ENCODE measurements around the gene SAMD4A.

The SAMD4A gene

GRCh38 chr14:54662491-54663133, 95.7 kb downstream of the SAMD4A start:
- DNase-seq: no peak

- DNase-seq: no peak
Measured at GRCh38 chr14:54664961-54665360, 98.0 kb downstream of the SAMD4A start.

- DNase-seq: no peak
Measured at GRCh38 chr14:54665946-54666345, 99.0 kb downstream of the SAMD4A start.

- no peak for DNase-seq
Measured at GRCh38 chr14:54667026-54667744, 100.3 kb downstream of the SAMD4A start.

GRCh38 chr14:54667764-54668163, 100.8 kb downstream of the SAMD4A start:
- DNase-seq: no peak

- DNase-seq: no peak
Measured at GRCh38 chr14:54669721-54670561, 103.0 kb downstream of the SAMD4A start.

- DNase-seq: no peak
Measured at GRCh38 chr14:54671537-54671936, 104.6 kb downstream of the SAMD4A start.

GRCh38 chr14:54672181-54672580, 105.3 kb downstream of the SAMD4A start:
- no peak for DNase-seq

GRCh38 chr14:54672688-54673087, 105.8 kb downstream of the SAMD4A start:
- no peak for DNase-seq

- DNase-seq: no peak
Measured at GRCh38 chr14:54673193-54674045, 106.5 kb downstream of the SAMD4A start.

GRCh38 chr14:54674046-54674741, 107.3 kb downstream of the SAMD4A start:
- DNase-seq: no peak

- no peak for DNase-seq
Measured at GRCh38 chr14:54675236-54676128, 108.6 kb downstream of the SAMD4A start.

- no peak for DNase-seq
Measured at GRCh38 chr14:54676812-54677708, 110.1 kb downstream of the SAMD4A start.

- DNase-seq: no peak
Measured at GRCh38 chr14:54680651-54681050, 113.7 kb downstream of the SAMD4A start.

- no peak for DNase-seq
Measured at GRCh38 chr14:54681811-54682261, 114.9 kb downstream of the SAMD4A start.

GRCh38 chr14:54682578-54682977, 115.7 kb downstream of the SAMD4A start:
- DNase-seq: no peak

GRCh38 chr14:54683882-54684794, 117.2 kb downstream of the SAMD4A start:
- no peak for DNase-seq

- DNase-seq: no peak
Measured at GRCh38 chr14:54685286-54685845, 118.4 kb downstream of the SAMD4A start.
